Measurements from ENCODE around the gene RARS1. TPM values are rescaled to one million over a fixed set of nuclear protein-coding genes. Genes with fewer than 3 reads are reported as not detected.

Gene RARS1
- total RNA-seq, 4 donors from 2014 or later = 80.4 to 253 (median 102) TPM

DNA sequence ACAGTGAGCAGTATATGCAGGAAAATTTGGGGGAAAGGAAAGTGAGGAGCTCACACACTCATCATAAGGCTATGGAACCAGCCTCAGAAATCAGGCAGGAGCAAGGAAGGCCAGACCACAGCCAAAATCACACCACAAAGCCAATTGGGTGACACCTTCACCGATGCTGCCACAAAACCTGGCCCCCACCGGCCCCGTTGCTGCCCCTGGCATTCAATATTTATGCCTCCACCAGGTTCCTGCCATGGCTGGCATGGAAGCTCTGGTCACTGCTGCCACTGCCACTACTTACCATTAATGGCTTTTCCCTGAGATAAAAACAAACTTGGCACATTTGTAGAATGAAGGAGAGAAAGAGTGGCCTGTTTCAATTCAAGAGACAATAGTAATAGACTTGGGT is 28.7 kb upstream of the RARS1 start:
- H3K4me1 ChIP-seq = no peaks in the 10 kb centered on the region
- H3K4me3 ChIP-seq = no peak overlapping the region
- no peaks in the 10 kb centered on the region for H3K27me3 ChIP-seq
- no peak for TF ChIP-seq POLR2A (IDR thresholded peaks at IDR 0.05)
- TF ChIP-seq, protein P1, sequence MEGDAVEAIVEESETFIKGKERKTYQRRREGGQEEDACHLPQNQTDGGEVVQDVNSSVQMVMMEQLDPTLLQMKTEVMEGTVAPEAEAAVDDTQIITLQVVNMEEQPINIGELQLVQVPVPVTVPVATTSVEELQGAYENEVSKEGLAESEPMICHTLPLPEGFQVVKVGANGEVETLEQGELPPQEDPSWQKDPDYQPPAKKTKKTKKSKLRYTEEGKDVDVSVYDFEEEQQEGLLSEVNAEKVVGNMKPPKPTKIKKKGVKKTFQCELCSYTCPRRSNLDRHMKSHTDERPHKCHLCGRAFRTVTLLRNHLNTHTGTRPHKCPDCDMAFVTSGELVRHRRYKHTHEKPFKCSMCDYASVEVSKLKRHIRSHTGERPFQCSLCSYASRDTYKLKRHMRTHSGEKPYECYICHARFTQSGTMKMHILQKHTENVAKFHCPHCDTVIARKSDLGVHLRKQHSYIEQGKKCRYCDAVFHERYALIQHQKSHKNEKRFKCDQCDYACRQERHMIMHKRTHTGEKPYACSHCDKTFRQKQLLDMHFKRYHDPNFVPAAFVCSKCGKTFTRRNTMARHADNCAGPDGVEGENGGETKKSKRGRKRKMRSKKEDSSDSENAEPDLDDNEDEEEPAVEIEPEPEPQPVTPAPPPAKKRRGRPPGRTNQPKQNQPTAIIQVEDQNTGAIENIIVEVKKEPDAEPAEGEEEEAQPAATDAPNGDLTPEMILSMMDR (IDR thresholded peaks at IDR 0.05) = no peak
- no peak overlapping the region for H3K27ac ChIP-seq
- no peaks in the 10 kb centered on the region for H3K36me3 ChIP-seq
- no peaks in the 10 kb centered on the region for H3K9me3 ChIP-seq
- intact Hi-C loops (cut with DNase I; ENCODE audit: low total_unique reads) = no loop called here
- DNase-seq = no peak

DNA sequence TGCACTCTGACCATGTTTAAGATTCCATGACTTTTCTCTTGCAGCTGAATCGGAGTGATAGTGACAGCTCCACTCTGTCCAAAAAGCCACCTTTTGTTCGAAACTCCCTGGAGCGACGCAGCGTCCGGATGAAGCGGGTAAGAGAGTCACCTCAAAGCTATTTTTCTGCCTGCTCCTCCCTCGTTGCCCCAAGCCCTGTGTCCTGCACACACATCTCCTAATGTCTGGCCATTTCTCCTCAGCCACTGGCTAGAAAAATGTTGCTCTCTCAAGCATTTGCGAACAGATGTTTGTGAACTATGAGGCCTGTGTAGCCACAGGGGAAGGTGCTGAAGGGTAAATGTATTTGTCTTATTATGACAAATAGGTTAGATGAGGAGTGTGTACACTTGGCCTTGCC is 25.7 kb upstream of the RARS1 start:
- Histone ChIP-seq H3K4me3 (no peak overlapping the region), H3K9me3 (no peaks in the 10 kb centered on the region), H3K4me1 (no peaks in the 10 kb centered on the region), H3K27me3 (no peaks in the 10 kb centered on the region), H3K27ac (no peak overlapping the region), H3K36me3 (no peaks in the 10 kb centered on the region)
- DNase-seq = no peak
- TF ChIP-seq POLR2A (IDR thresholded peaks at IDR 0.05) = no peak
- TF ChIP-seq, protein P1 (IDR thresholded peaks at IDR 0.05) = no peak
- intact Hi-C loops (cut with DNase I; ENCODE audit: low total_unique reads) = no loop called here

DNA sequence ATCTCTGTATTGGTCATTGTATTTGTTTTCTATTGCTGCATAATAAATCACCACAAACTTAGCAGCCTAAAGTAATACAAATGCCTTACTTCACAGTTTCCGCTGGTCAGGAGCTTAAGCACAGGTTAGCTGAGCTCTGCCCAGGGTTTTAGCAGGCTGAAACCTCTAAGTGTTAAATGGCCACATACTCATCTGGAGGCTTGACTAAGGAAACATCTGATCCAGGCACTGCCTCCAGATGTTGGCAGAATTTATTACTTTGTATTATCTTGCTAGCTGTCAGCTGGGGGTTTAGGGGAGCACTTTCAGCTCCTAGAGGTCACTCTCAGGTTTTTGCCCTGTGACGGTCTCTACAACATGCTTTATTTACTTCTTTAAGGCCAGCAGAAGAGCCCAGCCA is 23.2 kb upstream of the RARS1 start:
- Histone ChIP-seq H3K4me1 (no peaks in the 10 kb centered on the region), H3K36me3 (no peaks in the 10 kb centered on the region), H3K27me3 (no peaks in the 10 kb centered on the region), H3K9me3 (no peaks in the 10 kb centered on the region), H3K4me3 (no peak overlapping the region), H3K27ac (no peak overlapping the region)
- no peak for DNase-seq
- TF ChIP-seq POLR2A (IDR thresholded peaks at IDR 0.05) = no peak
- TF ChIP-seq, protein P1 (IDR thresholded peaks at IDR 0.05) = no peak
- intact Hi-C loops (cut with DNase I; ENCODE audit: low total_unique reads) = no loop called here

DNA sequence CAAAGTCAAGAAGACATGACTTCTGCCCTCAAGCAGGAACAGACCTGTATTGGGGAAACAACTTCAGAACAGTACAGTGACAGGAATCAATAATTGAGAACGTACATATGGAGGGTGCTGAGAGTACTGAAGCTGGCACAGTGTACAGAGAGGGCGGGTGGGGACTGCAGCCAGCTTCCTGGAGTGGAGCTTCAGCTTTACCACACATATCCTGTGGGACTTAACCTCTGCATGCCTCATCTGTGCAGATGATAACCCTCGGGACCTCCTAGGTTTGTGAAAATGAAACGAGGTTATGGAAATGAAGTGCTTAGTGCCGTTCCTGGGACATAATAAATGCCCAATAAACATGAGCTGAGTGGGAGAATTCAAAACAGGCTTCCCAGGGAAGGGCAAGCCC is 22.1 kb upstream of the RARS1 start:
- no peak for TF ChIP-seq POLR2A (IDR thresholded peaks at IDR 0.05)
- TF ChIP-seq, protein P1 (IDR thresholded peaks at IDR 0.05) = no peak
- DNase-seq = no peak
- intact Hi-C loops (cut with DNase I; ENCODE audit: low total_unique reads) = no loop called here
- no peaks in the 10 kb centered on the region for H3K36me3 ChIP-seq
- no peak overlapping the region for H3K4me3 ChIP-seq
- H3K9me3 ChIP-seq = no peaks in the 10 kb centered on the region
- H3K27ac ChIP-seq = no peak overlapping the region
- H3K27me3 ChIP-seq = no peaks in the 10 kb centered on the region
- H3K4me1 ChIP-seq = no peaks in the 10 kb centered on the region

DNA sequence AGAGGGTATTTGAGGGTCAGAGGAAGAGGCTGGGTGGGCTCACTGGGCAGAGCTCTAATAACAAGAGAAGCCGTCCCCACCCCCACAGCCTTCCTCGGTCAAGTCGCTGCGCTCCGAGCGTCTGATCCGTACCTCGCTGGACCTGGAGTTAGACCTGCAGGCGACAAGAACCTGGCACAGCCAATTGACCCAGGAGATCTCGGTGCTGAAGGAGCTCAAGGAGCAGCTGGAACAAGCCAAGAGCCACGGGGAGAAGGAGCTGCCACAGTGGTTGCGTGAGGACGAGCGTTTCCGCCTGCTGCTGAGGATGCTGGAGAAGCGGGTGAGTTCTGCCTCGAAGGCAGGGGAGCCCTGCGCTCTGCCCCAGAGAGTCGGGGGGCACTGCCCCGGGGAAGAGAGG is 21.6 kb upstream of the RARS1 start:
- intact Hi-C loops (cut with DNase I; ENCODE audit: low total_unique reads) = no loop called here
- TF ChIP-seq, protein P1 (IDR thresholded peaks at IDR 0.05) = no peak
- no peak for TF ChIP-seq POLR2A (IDR thresholded peaks at IDR 0.05)
- H3K4me3 ChIP-seq = no peak overlapping the region

More for the DNA sequence above, 21.6 kb upstream of the RARS1 start:
- no peak overlapping the region for H3K27ac ChIP-seq
- DNase-seq = no peak
- no peaks in the 10 kb centered on the region for H3K9me3 ChIP-seq
- H3K4me1 ChIP-seq = no peaks in the 10 kb centered on the region
- no peaks in the 10 kb centered on the region for H3K27me3 ChIP-seq
- no peaks in the 10 kb centered on the region for H3K36me3 ChIP-seq
